Prostate gland (tissue), 2 donors: Measurements from ENCODE around the gene MAGEB17.

Experiments
- POLR2A ChIP-seq: fragments of 450-650 bp; IDR thresholded peaks from one replicate; pipeline ENCODE4 v1.6.1; 2016; ENCODE audit warnings: antibody characterized with exemption, mild to moderate bottlenecking
- TF ChIP-seq, protein P1 (sequence below), 4 experiments: fragments of 200-600 bp in 2 of 4; fragments of 450-650 bp in 2 of 4; sonication (generic) in 2 of 4; IDR thresholded peaks; 1 replicate in 3 of 4; 2 replicates in 1 of 4; pipeline ENCODE4 v1.5.1; 2016 to 2019; ENCODE audit warnings: antibody characterized with exemption in 4 of 4, mild to moderate bottlenecking in 2 of 4, moderate library complexity in 2 of 4

DNA sequence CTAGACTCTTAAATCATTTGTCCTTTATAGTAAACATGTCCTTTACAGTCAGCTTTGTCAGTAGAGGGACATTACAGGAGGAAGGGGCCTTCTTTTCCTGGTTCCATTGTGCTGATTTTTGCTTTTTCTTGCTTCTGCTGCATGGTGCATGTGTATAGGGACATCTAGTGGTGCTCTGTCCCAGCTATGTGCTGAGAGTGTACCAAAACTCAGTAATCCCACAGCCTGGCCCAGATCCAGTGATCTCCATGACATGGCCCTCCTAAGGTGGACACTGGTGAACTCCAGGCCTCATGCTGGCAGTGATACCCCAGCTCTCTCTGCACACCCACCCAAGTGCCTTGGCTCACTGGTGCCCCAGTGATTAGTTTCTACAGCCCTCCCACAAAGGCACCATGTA, 45.2 kb downstream of the MAGEB17 start:
- no peak for TF ChIP-seq POLR2A
- TF ChIP-seq, protein P1, sequence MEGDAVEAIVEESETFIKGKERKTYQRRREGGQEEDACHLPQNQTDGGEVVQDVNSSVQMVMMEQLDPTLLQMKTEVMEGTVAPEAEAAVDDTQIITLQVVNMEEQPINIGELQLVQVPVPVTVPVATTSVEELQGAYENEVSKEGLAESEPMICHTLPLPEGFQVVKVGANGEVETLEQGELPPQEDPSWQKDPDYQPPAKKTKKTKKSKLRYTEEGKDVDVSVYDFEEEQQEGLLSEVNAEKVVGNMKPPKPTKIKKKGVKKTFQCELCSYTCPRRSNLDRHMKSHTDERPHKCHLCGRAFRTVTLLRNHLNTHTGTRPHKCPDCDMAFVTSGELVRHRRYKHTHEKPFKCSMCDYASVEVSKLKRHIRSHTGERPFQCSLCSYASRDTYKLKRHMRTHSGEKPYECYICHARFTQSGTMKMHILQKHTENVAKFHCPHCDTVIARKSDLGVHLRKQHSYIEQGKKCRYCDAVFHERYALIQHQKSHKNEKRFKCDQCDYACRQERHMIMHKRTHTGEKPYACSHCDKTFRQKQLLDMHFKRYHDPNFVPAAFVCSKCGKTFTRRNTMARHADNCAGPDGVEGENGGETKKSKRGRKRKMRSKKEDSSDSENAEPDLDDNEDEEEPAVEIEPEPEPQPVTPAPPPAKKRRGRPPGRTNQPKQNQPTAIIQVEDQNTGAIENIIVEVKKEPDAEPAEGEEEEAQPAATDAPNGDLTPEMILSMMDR (IDR thresholded peaks at IDR 0.05) = no peak
